ENCODE results near the gene NOP16.

DNA sequence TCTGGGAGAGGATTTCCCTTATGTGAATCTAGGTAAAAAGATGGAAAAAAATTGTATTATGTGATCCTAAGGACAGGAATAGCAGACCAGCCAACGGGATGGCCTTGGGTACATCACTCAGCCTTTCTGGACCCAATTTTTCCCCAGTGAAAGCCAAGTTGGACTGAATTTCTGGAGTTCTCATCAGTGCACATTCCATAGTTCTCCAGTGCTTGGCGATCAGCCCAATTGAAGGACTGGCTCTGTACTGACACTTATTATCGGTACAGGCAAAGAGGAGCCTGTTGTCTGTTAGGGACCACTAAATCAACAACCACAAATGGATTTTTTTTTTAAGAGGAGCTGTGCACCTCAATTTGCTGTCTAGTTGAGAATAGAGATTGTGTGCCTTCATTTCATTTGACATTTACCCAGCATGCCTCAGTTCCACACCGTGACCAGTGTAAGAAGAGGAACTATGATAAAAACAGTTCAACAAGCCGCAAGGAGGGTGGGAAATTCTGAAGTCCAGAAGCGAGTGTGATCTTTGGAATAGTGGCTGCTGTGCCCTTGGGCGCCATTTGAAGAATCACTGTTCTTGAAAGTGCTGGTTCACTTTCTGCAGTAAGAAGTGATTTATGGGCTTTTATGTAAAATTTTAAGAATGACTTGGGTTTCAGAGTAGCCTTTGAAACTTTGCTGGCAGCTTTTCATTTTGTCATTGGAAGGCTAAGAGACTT, 15.1 kb downstream of the NOP16 start:
- TF ChIP-seq POLR2A (IDR thresholded peaks at IDR 0.05; ENCODE audit: low read depth) = no peak
- TF ChIP-seq, protein P1, sequence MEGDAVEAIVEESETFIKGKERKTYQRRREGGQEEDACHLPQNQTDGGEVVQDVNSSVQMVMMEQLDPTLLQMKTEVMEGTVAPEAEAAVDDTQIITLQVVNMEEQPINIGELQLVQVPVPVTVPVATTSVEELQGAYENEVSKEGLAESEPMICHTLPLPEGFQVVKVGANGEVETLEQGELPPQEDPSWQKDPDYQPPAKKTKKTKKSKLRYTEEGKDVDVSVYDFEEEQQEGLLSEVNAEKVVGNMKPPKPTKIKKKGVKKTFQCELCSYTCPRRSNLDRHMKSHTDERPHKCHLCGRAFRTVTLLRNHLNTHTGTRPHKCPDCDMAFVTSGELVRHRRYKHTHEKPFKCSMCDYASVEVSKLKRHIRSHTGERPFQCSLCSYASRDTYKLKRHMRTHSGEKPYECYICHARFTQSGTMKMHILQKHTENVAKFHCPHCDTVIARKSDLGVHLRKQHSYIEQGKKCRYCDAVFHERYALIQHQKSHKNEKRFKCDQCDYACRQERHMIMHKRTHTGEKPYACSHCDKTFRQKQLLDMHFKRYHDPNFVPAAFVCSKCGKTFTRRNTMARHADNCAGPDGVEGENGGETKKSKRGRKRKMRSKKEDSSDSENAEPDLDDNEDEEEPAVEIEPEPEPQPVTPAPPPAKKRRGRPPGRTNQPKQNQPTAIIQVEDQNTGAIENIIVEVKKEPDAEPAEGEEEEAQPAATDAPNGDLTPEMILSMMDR (IDR thresholded peaks at IDR 0.05) = no peak
